ENCODE measurements around the gene ADD1. TPM values are rescaled to one million over a fixed set of nuclear protein-coding genes. Genes with fewer than 3 reads are reported as not detected.
"Not testable (repeated sequence)": the region's sequence is repeated elsewhere in the genome, so short reads cannot be mapped to it uniquely, and the experiment has no call there.

The ADD1 gene
- total and polyA plus RNA-seq, 4 donors: 98.3 to 351 (median 284) TPM

- H3K27me3 ChIP-seq (ENCODE audit: control insufficient read depth in 1 of 2, insufficient read depth in 2 of 2, low read length in 1 of 2): no peaks in the 10 kb centered on the region
- no peak for ATAC-seq (ENCODE audit: low FRiP score)
- no peaks in the 10 kb centered on the region for H3K4me1 ChIP-seq (ENCODE audit: control insufficient read depth in 1 of 2, insufficient read depth in 2 of 2, low read length in 2 of 2)
- DNase-seq: no peak
- intact Hi-C loops (cut with DNase I): no loop called here
- H3K4me3 ChIP-seq (ENCODE audit: low read length in 2 of 2): no peak overlapping the region
- no peaks in the 10 kb centered on the region for H3K9me3 ChIP-seq (ENCODE audit: control insufficient read depth, low read length)
- 83 to 84% methylated on average over 14 of the region's 14 CpGs for WGBS, 2 donors
- H3K36me3 ChIP-seq (ENCODE audit: control insufficient read depth in 1 of 2, insufficient read depth in 2 of 2, low read length in 1 of 2): peaks cover 5 to 13% of the 10 kb centered on the region in 2 donors
- H3K27ac ChIP-seq (ENCODE audit: low read depth in 1 of 2, low read length in 2 of 2): no peak overlapping the region
Measured at GRCh38 chr4:2948895-2949781, 105.5 kb downstream of the ADD1 start.

- H3K4me3 ChIP-seq (ENCODE audit: low read length in 2 of 2): no peak overlapping the region
- WGBS, 2 donors: 92 to 93% methylated on average over 11 of the region's 11 CpGs
- no peak for ATAC-seq (ENCODE audit: low FRiP score)
- no peak overlapping the region for H3K27ac ChIP-seq (ENCODE audit: low read depth in 1 of 2, low read length in 2 of 2)
- H3K36me3 ChIP-seq (ENCODE audit: control insufficient read depth in 1 of 2, insufficient read depth in 2 of 2, low read length in 1 of 2): peaks cover 5 to 13% of the 10 kb centered on the region in 2 donors
- no peak for DNase-seq
- no peaks in the 10 kb centered on the region for H3K27me3 ChIP-seq (ENCODE audit: control insufficient read depth in 1 of 2, insufficient read depth in 2 of 2, low read length in 1 of 2)
- H3K9me3 ChIP-seq (ENCODE audit: control insufficient read depth, low read length): no peaks in the 10 kb centered on the region
- no peaks in the 10 kb centered on the region for H3K4me1 ChIP-seq (ENCODE audit: control insufficient read depth in 1 of 2, insufficient read depth in 2 of 2, low read length in 2 of 2)
- intact Hi-C loops (cut with DNase I): no loop called here
Measured at GRCh38 chr4:2949782-2950125, 106.1 kb downstream of the ADD1 start.

DNA sequence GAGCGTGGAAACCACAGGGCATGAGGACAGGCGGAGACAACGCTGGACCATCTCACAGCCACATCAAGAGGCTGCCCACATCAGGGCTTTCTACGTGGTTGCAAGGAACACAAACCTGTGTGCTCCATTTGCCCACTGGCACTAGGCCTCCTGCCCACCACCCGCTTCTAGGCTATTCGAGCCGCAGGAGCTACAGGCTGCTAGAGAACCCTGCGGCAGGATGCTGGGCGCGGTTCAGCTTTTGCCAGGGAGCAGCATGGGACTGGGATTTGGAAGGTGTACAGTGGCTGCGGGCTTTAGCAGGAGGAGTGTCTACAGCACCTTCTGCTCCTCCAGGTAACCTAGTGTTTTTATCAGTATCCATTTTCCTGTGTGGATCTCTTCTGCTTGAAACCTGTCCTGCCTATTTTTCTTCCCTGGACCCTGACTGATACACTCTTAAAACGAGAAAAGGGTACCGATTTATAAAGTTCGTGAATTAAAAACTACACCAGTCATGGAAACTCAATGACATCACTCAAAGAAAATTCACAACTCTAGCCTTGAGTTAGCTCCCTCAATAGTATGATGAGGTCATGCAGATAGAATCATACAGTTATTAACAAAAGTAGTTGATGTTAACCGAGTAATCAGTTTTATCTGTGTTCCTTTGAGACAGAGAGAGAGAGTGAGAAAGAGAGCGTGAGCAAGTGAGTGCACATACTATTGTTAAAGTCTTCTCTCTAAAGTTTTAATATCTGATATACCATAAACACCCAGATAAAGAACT, 106.8 kb downstream of the ADD1 start:
- no peaks in the 10 kb centered on the region for H3K4me1 ChIP-seq (ENCODE audit: control insufficient read depth in 1 of 2, insufficient read depth in 2 of 2, low read length in 2 of 2)
- no peaks in the 10 kb centered on the region for H3K27me3 ChIP-seq (ENCODE audit: control insufficient read depth in 1 of 2, insufficient read depth in 2 of 2, low read length in 1 of 2)
- peaks cover 5 to 13% of the 10 kb centered on the region in 2 donors for H3K36me3 ChIP-seq (ENCODE audit: control insufficient read depth in 1 of 2, insufficient read depth in 2 of 2, low read length in 1 of 2)
- intact Hi-C loops (cut with DNase I): no loop called here
- no peak overlapping the region for H3K4me3 ChIP-seq (ENCODE audit: low read length in 2 of 2)
- WGBS, 2 donors: 86 to 87% methylated on average over 16 of the region's 16 CpGs
- H3K27ac ChIP-seq (ENCODE audit: low read depth in 1 of 2, low read length in 2 of 2): no peak overlapping the region
- ATAC-seq (ENCODE audit: low FRiP score) (no peak), DNase-seq (no peak)
- no peaks in the 10 kb centered on the region for H3K9me3 ChIP-seq (ENCODE audit: control insufficient read depth, low read length)

- Histone ChIP-seq H3K36me3 (ENCODE audit: control insufficient read depth in 1 of 2, insufficient read depth in 2 of 2, low read length in 1 of 2) (peaks cover 8 to 9% of the 10 kb centered on the region in 2 donors), H3K27ac (ENCODE audit: low read depth in 1 of 2, low read length in 2 of 2) (no peak overlapping the region), H3K4me3 (ENCODE audit: low read length in 2 of 2) (no peak overlapping the region), H3K27me3 (ENCODE audit: control insufficient read depth in 1 of 2, insufficient read depth in 2 of 2, low read length in 1 of 2) (no peaks in the 10 kb centered on the region), H3K4me1 (ENCODE audit: control insufficient read depth in 1 of 2, insufficient read depth in 2 of 2, low read length in 2 of 2) (no peaks in the 10 kb centered on the region), H3K9me3 (ENCODE audit: control insufficient read depth, low read length) (no peaks in the 10 kb centered on the region)
- no peak for DNase-seq
- WGBS, 2 donors: 65 to 67% methylated on average over 6 of the region's 6 CpGs
- ATAC-seq (ENCODE audit: low FRiP score): no peak
- intact Hi-C loops (cut with DNase I): no loop called here
Measured at GRCh38 chr4:2953496-2953895, 109.9 kb downstream of the ADD1 start.

DNA sequence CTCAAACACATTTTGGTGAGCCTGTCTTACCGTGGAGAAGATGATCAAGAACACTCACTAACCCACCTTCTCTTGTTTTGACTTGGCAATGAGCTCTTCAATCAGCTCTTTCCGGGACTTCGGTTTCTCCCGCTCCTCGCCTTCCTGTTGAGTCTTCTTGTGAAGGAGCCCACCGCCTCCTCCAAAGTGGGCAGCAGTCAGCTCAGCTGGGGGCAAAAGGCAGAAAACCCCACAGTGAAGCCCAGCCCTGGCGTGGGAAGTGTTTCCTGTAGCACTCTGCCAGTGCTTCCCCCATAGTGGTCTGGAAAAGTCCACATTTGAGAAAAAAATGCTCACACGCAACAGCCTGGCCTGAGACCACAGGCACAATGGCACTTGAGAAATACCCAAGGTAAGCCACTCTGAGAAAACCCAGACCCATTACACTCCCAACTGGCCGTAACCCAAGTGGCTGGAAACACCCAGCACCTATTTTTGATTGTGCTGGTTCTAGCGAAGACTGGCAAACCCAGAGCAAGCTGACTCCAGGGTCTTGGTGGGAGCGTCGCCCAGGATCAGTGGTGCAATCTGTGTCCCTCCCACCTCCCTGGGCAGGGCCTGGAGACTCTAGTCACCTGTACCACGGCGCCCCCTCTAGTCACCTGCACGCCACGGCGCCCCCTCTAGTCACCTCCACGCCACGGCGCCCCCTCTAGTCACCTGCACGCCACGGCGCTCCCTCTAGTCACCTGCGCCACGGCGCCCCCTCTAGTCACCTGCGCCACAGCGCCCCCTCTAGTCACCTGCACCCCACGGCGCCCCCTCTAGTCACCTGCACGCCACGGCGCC, 110.9 kb downstream of the ADD1 start:
- Histone ChIP-seq H3K27ac (ENCODE audit: low read depth in 1 of 2, low read length in 2 of 2) (no peak overlapping the region), H3K4me1 (ENCODE audit: control insufficient read depth in 1 of 2, insufficient read depth in 2 of 2, low read length in 2 of 2) (no peaks in the 10 kb centered on the region), H3K4me3 (ENCODE audit: low read length in 2 of 2) (no peak overlapping the region), H3K27me3 (ENCODE audit: control insufficient read depth in 1 of 2, insufficient read depth in 2 of 2, low read length in 1 of 2) (no peaks in the 10 kb centered on the region), H3K9me3 (ENCODE audit: control insufficient read depth, low read length) (no peaks in the 10 kb centered on the region), H3K36me3 (ENCODE audit: control insufficient read depth in 1 of 2, insufficient read depth in 2 of 2, low read length in 1 of 2) (peaks cover 8 to 9% of the 10 kb centered on the region in 2 donors)
- intact Hi-C loops (cut with DNase I): no loop called here
- DNase-seq: no peak
- 85 to 87% methylated on average over 33 of the region's 33 CpGs for WGBS, 2 donors
- no peak for ATAC-seq (ENCODE audit: low FRiP score)

DNA sequence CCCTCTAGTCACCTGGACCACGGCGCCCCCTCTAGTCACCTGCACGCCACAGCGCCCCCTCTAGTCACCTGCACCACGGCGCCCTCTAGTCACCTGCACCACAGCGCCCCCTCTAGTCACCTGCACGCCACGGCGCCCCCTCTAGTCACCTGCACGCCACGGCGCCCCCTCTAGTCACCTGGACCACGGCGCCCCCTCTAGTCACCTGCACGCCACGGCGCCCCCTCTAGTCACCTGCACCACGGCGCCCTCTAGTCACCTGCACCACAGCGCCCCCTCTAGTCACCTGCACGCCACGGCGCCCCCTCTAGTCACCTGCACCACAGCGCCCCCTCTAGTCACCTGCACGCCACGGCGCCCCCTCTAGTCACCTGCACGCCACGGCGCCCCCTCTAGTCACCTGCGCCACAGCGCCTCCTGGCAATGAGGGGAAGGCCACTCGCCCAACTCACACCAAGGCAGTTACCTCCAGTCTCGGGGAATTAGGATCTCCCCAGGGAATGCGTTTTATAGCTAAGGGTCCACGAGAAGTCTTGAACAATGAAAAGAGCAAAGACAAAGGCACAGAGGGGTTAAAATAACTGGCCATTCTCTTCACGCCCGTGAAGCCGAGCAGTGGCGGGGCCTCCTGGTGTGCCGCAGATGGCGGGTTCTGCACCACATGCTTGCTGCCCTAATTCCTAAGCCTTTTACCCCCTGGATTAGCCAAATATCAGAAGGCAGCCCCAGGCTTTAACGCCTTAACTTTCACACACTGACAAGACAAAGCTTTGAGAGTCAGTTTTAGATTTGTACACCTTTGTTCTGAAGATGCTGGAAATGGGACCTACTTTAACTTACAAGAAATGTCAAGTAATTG, 111.8 kb downstream of the ADD1 start:
- H3K27ac ChIP-seq (ENCODE audit: low read depth in 1 of 2, low read length in 2 of 2); H3K27me3 ChIP-seq (ENCODE audit: control insufficient read depth in 1 of 2, insufficient read depth in 2 of 2, low read length in 1 of 2); H3K4me3 ChIP-seq (ENCODE audit: low read length in 2 of 2); intact Hi-C loops (cut with DNase I); H3K9me3 ChIP-seq (ENCODE audit: control insufficient read depth, low read length); H3K36me3 ChIP-seq (ENCODE audit: control insufficient read depth in 1 of 2, insufficient read depth in 2 of 2, low read length in 1 of 2); DNase-seq; ATAC-seq (ENCODE audit: low FRiP score); H3K4me1 ChIP-seq (ENCODE audit: control insufficient read depth in 1 of 2, insufficient read depth in 2 of 2, low read length in 2 of 2): not testable (repeated sequence)
- 95% methylated on average over 34 to 44 of the region's 44 CpGs for WGBS, 2 donors

- H3K4me3 ChIP-seq (ENCODE audit: low read length in 2 of 2): no peak overlapping the region
- no peak overlapping the region for H3K27ac ChIP-seq (ENCODE audit: low read depth in 1 of 2, low read length in 2 of 2)
- no peaks in the 10 kb centered on the region for H3K4me1 ChIP-seq (ENCODE audit: control insufficient read depth in 1 of 2, insufficient read depth in 2 of 2, low read length in 2 of 2)
- no peak for ATAC-seq (ENCODE audit: low FRiP score)
- no peaks in the 10 kb centered on the region for H3K27me3 ChIP-seq (ENCODE audit: control insufficient read depth in 1 of 2, insufficient read depth in 2 of 2, low read length in 1 of 2)
- intact Hi-C loops (cut with DNase I): no loop called here
- DNase-seq: no peak
- H3K9me3 ChIP-seq (ENCODE audit: control insufficient read depth, low read length): no peaks in the 10 kb centered on the region
- 34 to 45% methylated on average over 9 of the region's 9 CpGs for WGBS, 2 donors
- H3K36me3 ChIP-seq (ENCODE audit: control insufficient read depth in 1 of 2, insufficient read depth in 2 of 2, low read length in 1 of 2): peaks cover 2 to 3% of the 10 kb centered on the region in 2 donors
Measured at GRCh38 chr4:2958446-2958845, 114.8 kb downstream of the ADD1 start.

DNA sequence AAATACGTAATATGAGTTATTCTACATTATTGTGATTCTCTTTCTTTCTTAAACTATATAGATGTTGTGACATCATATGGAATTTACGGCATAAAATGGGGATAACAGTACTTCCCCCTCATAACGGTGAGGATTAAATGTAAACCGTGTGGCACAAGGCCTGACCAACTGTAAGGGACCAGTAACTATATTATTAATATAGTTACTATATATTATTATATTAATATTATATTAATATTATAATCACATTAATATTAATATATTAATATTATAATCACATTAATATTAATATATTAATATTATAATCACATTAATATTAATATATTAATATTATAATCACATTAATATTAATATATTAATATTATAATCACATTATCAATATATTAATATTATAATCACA, 116.8 kb downstream of the ADD1 start:
- DNase-seq; H3K4me3 ChIP-seq (ENCODE audit: low read length in 2 of 2); ATAC-seq (ENCODE audit: low FRiP score); H3K27ac ChIP-seq (ENCODE audit: low read depth in 1 of 2, low read length in 2 of 2); H3K9me3 ChIP-seq (ENCODE audit: control insufficient read depth, low read length); H3K27me3 ChIP-seq (ENCODE audit: control insufficient read depth in 1 of 2, insufficient read depth in 2 of 2, low read length in 1 of 2); H3K4me1 ChIP-seq (ENCODE audit: control insufficient read depth in 1 of 2, insufficient read depth in 2 of 2, low read length in 2 of 2); H3K36me3 ChIP-seq (ENCODE audit: control insufficient read depth in 1 of 2, insufficient read depth in 2 of 2, low read length in 1 of 2): not testable (repeated sequence)
- intact Hi-C loops (cut with DNase I): loop anchor here in 1 of 2 donors (5.0 to 10.0 kb wide), 2 partner anchors 74 to 198 kb away; no protein-coding TSS in a partner anchor
- 91 to 96% methylated on average over 4 of the region's 4 CpGs for WGBS, 2 donors

Data from aorta (tissue), 5 donors.